Measurements from ENCODE around the gene CABLES1. TPM values are rescaled to one million over a fixed set of nuclear protein-coding genes. Genes with fewer than 3 reads are reported as not detected.

CABLES1 gene
- total RNA-seq, 1 experiment from 2014 or later, result 11.8 TPM

DNA sequence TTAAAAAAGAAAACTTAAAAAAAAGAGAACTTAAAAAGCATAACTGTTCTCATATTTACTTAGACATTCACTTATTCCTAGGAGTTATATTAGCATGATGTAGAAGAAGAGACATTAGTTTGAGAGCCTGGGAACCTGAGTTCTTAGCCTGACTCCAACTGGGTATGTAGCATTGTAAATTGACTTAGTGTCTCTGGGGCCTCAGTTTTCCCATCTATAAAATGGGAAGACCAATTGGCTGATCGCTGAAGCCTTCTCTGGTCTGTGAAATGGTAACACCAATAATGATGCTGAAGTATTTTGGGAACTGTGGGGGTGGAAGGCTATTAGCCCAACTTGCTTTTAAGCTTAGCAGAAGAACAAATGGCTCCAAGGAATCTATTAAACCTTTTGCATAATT lies 55.9 kb downstream of the CABLES1 start:
- Histone ChIP-seq H3K4me3 (no peak overlapping the region), H3K79me2 (ENCODE audit: low read depth) (no peaks in the 10 kb centered on the region), H3K9me2 (ENCODE audit: insufficient read depth) (no peaks in the 10 kb centered on the region), H3K36me3 (ENCODE audit: low read depth) (no peaks in the 10 kb centered on the region), H4K20me1 (ENCODE audit: insufficient read depth) (no peaks in the 10 kb centered on the region), H3K4me1 (replicated peaks; ENCODE audit: insufficient read depth) (no peaks in the 10 kb centered on the region), H2AFZ (no peak overlapping the region), H3K9me3 (ENCODE audit: insufficient read depth, low read depth) (no peaks in the 10 kb centered on the region), H3K27me3 (ENCODE audit: insufficient read depth, low read depth) (no peaks in the 10 kb centered on the region), H3K27ac (no peak overlapping the region), H3F3A (ENCODE audit: insufficient read depth, low read depth) (no peaks in the 10 kb centered on the region), H3K4me2 (no peak overlapping the region)
- BruUV-seq (replicated peaks), result no TSS peak
- DNase-seq, result no peak
- intact Hi-C loops (cut with micrococcal nuclease; ENCODE audit: unreplicated experiment), result no loop called here
- ChIA-PET CTCF (no interaction called here), POLR2A (ENCODE audit: unreplicated experiment) (no interaction called here)
- TF ChIP-seq EZH2 (IDR thresholded peaks at IDR 0.05; ENCODE audit: low read depth), result no peak
- TF ChIP-seq, protein P1, sequence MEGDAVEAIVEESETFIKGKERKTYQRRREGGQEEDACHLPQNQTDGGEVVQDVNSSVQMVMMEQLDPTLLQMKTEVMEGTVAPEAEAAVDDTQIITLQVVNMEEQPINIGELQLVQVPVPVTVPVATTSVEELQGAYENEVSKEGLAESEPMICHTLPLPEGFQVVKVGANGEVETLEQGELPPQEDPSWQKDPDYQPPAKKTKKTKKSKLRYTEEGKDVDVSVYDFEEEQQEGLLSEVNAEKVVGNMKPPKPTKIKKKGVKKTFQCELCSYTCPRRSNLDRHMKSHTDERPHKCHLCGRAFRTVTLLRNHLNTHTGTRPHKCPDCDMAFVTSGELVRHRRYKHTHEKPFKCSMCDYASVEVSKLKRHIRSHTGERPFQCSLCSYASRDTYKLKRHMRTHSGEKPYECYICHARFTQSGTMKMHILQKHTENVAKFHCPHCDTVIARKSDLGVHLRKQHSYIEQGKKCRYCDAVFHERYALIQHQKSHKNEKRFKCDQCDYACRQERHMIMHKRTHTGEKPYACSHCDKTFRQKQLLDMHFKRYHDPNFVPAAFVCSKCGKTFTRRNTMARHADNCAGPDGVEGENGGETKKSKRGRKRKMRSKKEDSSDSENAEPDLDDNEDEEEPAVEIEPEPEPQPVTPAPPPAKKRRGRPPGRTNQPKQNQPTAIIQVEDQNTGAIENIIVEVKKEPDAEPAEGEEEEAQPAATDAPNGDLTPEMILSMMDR (conservative IDR thresholded peaks at IDR 0.05), result no peak

- Histone ChIP-seq H3K79me2 (ENCODE audit: low read depth) (no peaks in the 10 kb centered on the region), H3K4me1 (replicated peaks; ENCODE audit: insufficient read depth) (no peaks in the 10 kb centered on the region), H3K9me3 (ENCODE audit: insufficient read depth, low read depth) (no peaks in the 10 kb centered on the region), H3K27me3 (ENCODE audit: insufficient read depth, low read depth) (no peaks in the 10 kb centered on the region), H3K27ac (no peak overlapping the region), H3K4me3 (no peak overlapping the region), H2AFZ (no peak overlapping the region), H3K4me2 (no peak overlapping the region), H4K20me1 (ENCODE audit: insufficient read depth) (no peaks in the 10 kb centered on the region), H3K9me2 (ENCODE audit: insufficient read depth) (no peaks in the 10 kb centered on the region), H3F3A (ENCODE audit: insufficient read depth, low read depth) (no peaks in the 10 kb centered on the region), H3K36me3 (ENCODE audit: low read depth) (no peaks in the 10 kb centered on the region)
- intact Hi-C loops (cut with micrococcal nuclease; ENCODE audit: unreplicated experiment), result no loop called here
- no peak for DNase-seq
- ChIA-PET CTCF (interaction anchor here (0.5 kb wide), 1 partner anchor 123 kb away, joined by 4 read pairs; no protein-coding TSS in a partner anchor), POLR2A (ENCODE audit: unreplicated experiment) (no interaction called here)
- TF ChIP-seq, protein P1 (conservative IDR thresholded peaks at IDR 0.05), result no peak
- no peak for TF ChIP-seq EZH2 (IDR thresholded peaks at IDR 0.05; ENCODE audit: low read depth)
- BruUV-seq (replicated peaks), result no TSS peak
These were observed 58.5 kb downstream of the CABLES1 start for GRCh38 chr18:23193742-23194141.

DNA sequence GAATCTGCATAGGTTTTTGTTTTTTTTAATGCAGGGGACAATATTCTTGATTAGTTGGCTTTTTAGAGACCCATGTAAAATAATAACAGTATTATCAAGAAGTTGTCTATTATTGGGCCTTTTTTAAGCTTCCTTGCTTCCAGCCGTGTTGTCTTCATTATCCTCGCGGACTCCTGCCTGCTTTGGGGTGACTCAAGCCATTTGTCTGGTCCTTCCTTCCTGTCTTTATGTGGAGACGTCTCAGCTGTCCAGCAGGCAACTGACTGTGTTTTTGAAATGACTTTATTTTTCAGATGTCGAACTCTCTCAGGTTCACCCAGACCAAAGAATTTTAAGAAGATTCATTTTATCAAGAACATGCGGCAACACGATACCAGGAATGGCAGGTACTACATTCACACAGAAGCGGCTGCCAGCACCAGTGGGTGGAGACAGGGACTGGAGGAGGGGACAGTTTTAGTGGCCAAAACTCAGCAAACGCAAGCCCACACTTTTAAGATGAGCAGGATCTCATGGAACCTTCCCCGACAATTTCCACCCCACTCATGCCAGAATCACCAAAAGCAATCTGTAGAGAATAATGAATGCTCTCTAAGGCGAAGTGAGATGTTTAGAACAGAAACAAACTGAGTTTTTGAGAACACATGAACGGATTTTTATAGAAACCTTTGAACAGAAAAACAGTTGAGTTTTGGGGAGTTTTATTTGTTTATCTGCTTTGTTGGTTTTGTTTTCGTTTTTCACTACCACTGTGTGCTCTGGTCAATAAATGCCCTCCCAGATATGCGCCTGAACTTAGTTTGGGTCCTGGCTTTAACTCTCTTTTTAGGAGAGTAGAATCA lies 59.1 kb downstream of the CABLES1 start:
- Histone ChIP-seq H3K79me2 (ENCODE audit: low read depth) (no peaks in the 10 kb centered on the region), H3K27ac (no peak overlapping the region), H3K27me3 (ENCODE audit: insufficient read depth, low read depth) (no peaks in the 10 kb centered on the region), H3K4me3 (no peak overlapping the region), H3K9me2 (ENCODE audit: insufficient read depth) (no peaks in the 10 kb centered on the region), H3F3A (ENCODE audit: insufficient read depth, low read depth) (no peaks in the 10 kb centered on the region), H3K9me3 (ENCODE audit: insufficient read depth, low read depth) (no peaks in the 10 kb centered on the region), H3K36me3 (ENCODE audit: low read depth) (no peaks in the 10 kb centered on the region), H2AFZ (no peak overlapping the region), H3K4me2 (no peak overlapping the region), H4K20me1 (ENCODE audit: insufficient read depth) (no peaks in the 10 kb centered on the region), H3K4me1 (replicated peaks; ENCODE audit: insufficient read depth) (no peaks in the 10 kb centered on the region)
- ChIA-PET CTCF (interaction anchor here (0.5 kb wide), 1 partner anchor 124 kb away, joined by 4 read pairs; no protein-coding TSS in a partner anchor), POLR2A (ENCODE audit: unreplicated experiment) (no interaction called here)
- BruUV-seq (replicated peaks), result no TSS peak
- DNase-seq, result no peak
- intact Hi-C loops (cut with micrococcal nuclease; ENCODE audit: unreplicated experiment), result no loop called here
- TF ChIP-seq, protein P1 (conservative IDR thresholded peaks at IDR 0.05), result no peak
- no peak for TF ChIP-seq EZH2 (IDR thresholded peaks at IDR 0.05; ENCODE audit: low read depth)
